ENCODE measurements around the gene CYSRT1. TPM values are rescaled to one million over a fixed set of nuclear protein-coding genes. Genes with fewer than 3 reads are reported as not detected.
A peak's percentile ranks its signal among the peaks of the same experiment; 100 is the strongest.

Gene CYSRT1
- total RNA-seq, 6 experiments from 2014 or later = 0.20 to 1.2 (median 0.31) TPM; not detected in 1

GRCh38 chr9:137194388-137194787, 30.6 kb upstream of the CYSRT1 start:
- peaks cover 0 to 62% (median 25%) of the 10 kb centered on the region in 4 donors for H3K4me1 ChIP-seq
- no peaks in the 10 kb centered on the region for H3K27me3 ChIP-seq
- peak overlapping the region in 2 of 3 donors; percentile 4 for H3K4me3 ChIP-seq
- TF ChIP-seq CTCF (IDR thresholded peaks at IDR 0.05) (no peak), POLR2A (IDR thresholded peaks at IDR 0.05) (no peak)
- intact Hi-C loops (cut with DNase I) = no loop called here
- DNase-seq (peak in 2 of 3 donors; percentile 77 to 78), ATAC-seq (peak in 2 of 4 donors; percentile 30 to 32)
- no peaks in the 10 kb centered on the region for H3K9me3 ChIP-seq
- WGBS (ENCODE audit: insufficient coverage, low coverage, low lambda C conversion rate, missing lambda C conversion rate) = 26% methylated on average over 7 of the region's 16 CpGs
- peaks cover 0 to 10% (median 0%) of the 10 kb centered on the region in 4 donors for H3K36me3 ChIP-seq
- H3K27ac ChIP-seq = peak overlapping the region in 1 of 3 donors; percentile 55

GRCh38 chr9:137194909-137195308, 30.1 kb upstream of the CYSRT1 start:
- peak overlapping the region; percentile 4 to 19 (median 7) for H3K4me3 ChIP-seq

GRCh38 chr9:137195525-137196220, 29.3 kb upstream of the CYSRT1 start:
- intact Hi-C loops (cut with DNase I) = no loop called here
- Histone ChIP-seq H3K4me3 (peak overlapping the region; percentile 7 to 57 (median 19)), H3K27me3 (no peaks in the 10 kb centered on the region), H3K36me3 (peaks cover 0 to under 1% (median 0%) of the 10 kb centered on the region in 4 donors), H3K27ac (peak overlapping the region in 1 of 3 donors; percentile 71), H3K9me3 (no peaks in the 10 kb centered on the region), H3K4me1 (peaks cover 0 to 53% (median 19%) of the 10 kb centered on the region in 4 donors)
- DNase-seq (peak in 2 of 3 donors; percentile 72 to 74), ATAC-seq (peak in 3 of 4 donors; percentile 2 to 12 (median 10))
- no peak for TF ChIP-seq CTCF (IDR thresholded peaks at IDR 0.05)
- no peak for TF ChIP-seq POLR2A (IDR thresholded peaks at IDR 0.05)
- WGBS (ENCODE audit: insufficient coverage, low coverage, low lambda C conversion rate, missing lambda C conversion rate) = 27% methylated on average over 6 of the region's 21 CpGs

More at GRCh38 chr9:137194909-137195308, 30.1 kb upstream of the CYSRT1 start:
- ATAC-seq (peak in 2 of 4 donors; percentile 1 to 5), DNase-seq (no peak)
- WGBS (ENCODE audit: insufficient coverage, low coverage, low lambda C conversion rate, missing lambda C conversion rate) = 48% methylated on average over 7 of the region's 10 CpGs
- H3K9me3 ChIP-seq = no peaks in the 10 kb centered on the region
- TF ChIP-seq POLR2A (IDR thresholded peaks at IDR 0.05) (no peak), CTCF (IDR thresholded peaks at IDR 0.05) (no peak)
- no peaks in the 10 kb centered on the region for H3K27me3 ChIP-seq
- peak overlapping the region in 1 of 3 donors; percentile 55 for H3K27ac ChIP-seq
- peaks cover 0 to 9% (median 0%) of the 10 kb centered on the region in 4 donors for H3K36me3 ChIP-seq
- peaks cover 0 to 59% (median 23%) of the 10 kb centered on the region in 4 donors for H3K4me1 ChIP-seq
- intact Hi-C loops (cut with DNase I) = no loop called here

- H3K27ac ChIP-seq = peak overlapping the region; percentile 56 to 72 (median 71)
- H3K27me3 ChIP-seq = no peaks in the 10 kb centered on the region
- 33% methylated on average over 1 of the region's 19 CpGs for WGBS (ENCODE audit: insufficient coverage, low coverage, low lambda C conversion rate, missing lambda C conversion rate)
- DNase-seq (peak; percentile 78 to 79 (median 78)), ATAC-seq (peak; percentile 2 to 38 (median 13))
- no peaks in the 10 kb centered on the region for H3K9me3 ChIP-seq
- peak; percentile 18 for TF ChIP-seq POLR2A (IDR thresholded peaks at IDR 0.05)
- TF ChIP-seq CTCF (IDR thresholded peaks at IDR 0.05) = no peak
- H3K36me3 ChIP-seq = no peaks in the 10 kb centered on the region
- intact Hi-C loops (cut with DNase I) = no loop called here
- H3K4me3 ChIP-seq = peak overlapping the region; percentile 54 to 73 (median 57)
- peaks cover 0 to 75% (median 27%) of the 10 kb centered on the region in 4 donors for H3K4me1 ChIP-seq
Measured at GRCh38 chr9:137198051-137198901, 26.7 kb upstream of the CYSRT1 start.
